GM19324 (cell line): ENCODE data around the gene HLA-C.
"Not testable (repeated sequence)": the region's sequence is repeated elsewhere in the genome, so short reads cannot be mapped to it uniquely, and the experiment has no call there.

Experiments
- ATAC-seq: cut with Tn5 transposase; IDR thresholded peaks from one replicate; pipeline ENCODE4 v1.9.1; 2021; ENCODE audit warnings: mild to moderate bottlenecking, moderate library complexity; ENCODE audit not compliant: unreplicated experiment, low FRiP score

HLA-C gene

GRCh38 chr6:31272436-31272835 is 544 bp upstream of the HLA-C start:
- ATAC-seq: peak; percentile 14

GRCh38 chr6:31270788-31271640 is 878 bp downstream of the HLA-C start:
- ATAC-seq: peak; percentile 31

GRCh38 chr6:31268836-31269235 is 3.1 kb downstream of the HLA-C start:
- no peak for ATAC-seq

- no peak for ATAC-seq
These were observed 3.5 kb downstream of the HLA-C start for GRCh38 chr6:31268369-31268765.

GRCh38 chr6:31267651-31268368 is 4.1 kb downstream of the HLA-C start:
- ATAC-seq: no peak

GRCh38 chr6:31266567-31267360 is 5.1 kb downstream of the HLA-C start:
- no peak for ATAC-seq

- ATAC-seq: no peak
These were observed 6.0 kb downstream of the HLA-C start for GRCh38 chr6:31265926-31266325.

GRCh38 chr6:31263346-31263933 is 8.5 kb downstream of the HLA-C start:
- ATAC-seq: not testable (repeated sequence)

- not testable (repeated sequence) for ATAC-seq
These were observed 11.9 kb downstream of the HLA-C start for GRCh38 chr6:31259995-31260394.

- no peak for ATAC-seq
These were observed 19.3 kb downstream of the HLA-C start for GRCh38 chr6:31252625-31253024.

- no peak for ATAC-seq
These were observed 20.6 kb downstream of the HLA-C start for GRCh38 chr6:31251261-31251660.

GRCh38 chr6:31249184-31249583 is 22.7 kb downstream of the HLA-C start:
- ATAC-seq: no peak

- ATAC-seq: no peak
These were observed 24.1 kb downstream of the HLA-C start for GRCh38 chr6:31247813-31248212.

GRCh38 chr6:31246051-31246521 is 25.8 kb downstream of the HLA-C start:
- ATAC-seq: no peak

- ATAC-seq: no peak
These were observed 28.4 kb downstream of the HLA-C start for GRCh38 chr6:31243508-31243907.

GRCh38 chr6:31239854-31240253 is 32.0 kb downstream of the HLA-C start:
- ATAC-seq: no peak

- ATAC-seq: not testable (repeated sequence)
These were observed 37.8 kb downstream of the HLA-C start for GRCh38 chr6:31234101-31234500.

- no peak for ATAC-seq
These were observed 43.4 kb downstream of the HLA-C start for GRCh38 chr6:31228476-31228875.

- no peak for ATAC-seq
These were observed 44.7 kb downstream of the HLA-C start for GRCh38 chr6:31227143-31227542.

GRCh38 chr6:31225735-31226134 is 46.2 kb downstream of the HLA-C start:
- no peak for ATAC-seq
